Lower leg skin (tissue), 4 donors: ENCODE measurements around the gene STUB1. TPM values are rescaled to one million over a fixed set of nuclear protein-coding genes. Genes with fewer than 3 reads are reported as not detected.

Source experiments
- DNase-seq, 2 donors: peaks; one replicate each; pipeline ENCODE4 v3.0.0-alpha.2; 2019; ENCODE audit warnings: low spot score in 2 of 2
- H3K4me3 ChIP-seq: fragments of 200-600 bp; sonication (generic); 2 replicates; pipeline ENCODE4 v1.5.1; 2017; ENCODE audit warnings: mild to moderate bottlenecking, low read depth; ENCODE audit not compliant: poor library complexity, severe bottlenecking
- CTCF ChIP-seq, 3 donors: fragments of 450-650 bp; IDR thresholded peaks; one replicate each; pipeline ENCODE4 v1.5.1; 2016; ENCODE audit warnings: antibody characterized with exemption in 3 of 3, mild to moderate bottlenecking in 3 of 3, moderate library complexity in 2 of 3
- POLR2A ChIP-seq, 2 donors: fragments of 450-650 bp; IDR thresholded peaks; one replicate each; pipeline ENCODE4 v1.6.1; 2016 to 2017; ENCODE audit warnings: antibody characterized with exemption in 2 of 2, mild to moderate bottlenecking in 1 of 2, moderate library complexity in 1 of 2
- WGBS, 2 donors: methylation state at CpG; one replicate each; pipeline ENCODE4 v1.1.5; 2018; 5-methylcytosine and 5-hydroxymethylcytosine counted together
- intact Hi-C: fragments of 100-400 bp; cut with DNase I; formaldehyde crosslinking; loops from one replicate; pipeline ENCODE4 v1.15.0; 2023; ENCODE audit warnings: low total_unique reads
- total RNA-seq, 4 donors: library from RNA; depleted of rRNA; stranded (reverse); fragments of >200 nt; gene quantifications; one replicate each; pipeline ENCODE4 v1.1.0, GENCODE V29; 2016

STUB1 gene
- total RNA-seq, 4 donors from 2014 or later, result 195 to 272 (median 198) TPM

DNA sequence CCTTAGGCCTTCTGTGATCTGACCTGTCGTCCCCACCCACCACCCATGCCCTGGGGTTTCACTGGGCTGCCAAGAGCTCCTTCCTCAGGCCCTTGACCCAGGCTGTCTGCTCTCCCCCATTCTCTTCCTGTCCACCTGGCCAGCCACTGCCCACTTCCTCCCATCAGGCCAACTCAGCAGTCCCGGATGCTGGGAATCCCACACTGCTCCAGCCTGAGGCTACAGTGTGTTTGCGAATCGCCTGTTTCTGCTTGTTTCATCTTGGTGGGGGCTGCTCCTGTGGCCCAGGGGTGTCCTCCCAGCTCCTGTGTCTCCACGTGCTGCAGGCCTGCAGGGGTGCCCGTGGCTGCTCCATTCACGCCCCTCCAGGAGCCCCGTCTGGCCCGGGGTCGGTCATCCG is 33.9 kb downstream of the STUB1 start:
- no peak for DNase-seq
- H3K4me3 ChIP-seq, result no peak overlapping the region
- intact Hi-C loops, result loop anchor here (5.0 to 10.0 kb wide), 2 partner anchors 68 to 381 kb away; partner anchors contain the start of gene C1QTNF8
- 48 to 59% methylated on average over 9 to 11 of the region's 11 CpGs for WGBS, 2 donors
- no peak for TF ChIP-seq CTCF (IDR thresholded peaks at IDR 0.05)
- no peak for TF ChIP-seq POLR2A (IDR thresholded peaks at IDR 0.05)

DNA sequence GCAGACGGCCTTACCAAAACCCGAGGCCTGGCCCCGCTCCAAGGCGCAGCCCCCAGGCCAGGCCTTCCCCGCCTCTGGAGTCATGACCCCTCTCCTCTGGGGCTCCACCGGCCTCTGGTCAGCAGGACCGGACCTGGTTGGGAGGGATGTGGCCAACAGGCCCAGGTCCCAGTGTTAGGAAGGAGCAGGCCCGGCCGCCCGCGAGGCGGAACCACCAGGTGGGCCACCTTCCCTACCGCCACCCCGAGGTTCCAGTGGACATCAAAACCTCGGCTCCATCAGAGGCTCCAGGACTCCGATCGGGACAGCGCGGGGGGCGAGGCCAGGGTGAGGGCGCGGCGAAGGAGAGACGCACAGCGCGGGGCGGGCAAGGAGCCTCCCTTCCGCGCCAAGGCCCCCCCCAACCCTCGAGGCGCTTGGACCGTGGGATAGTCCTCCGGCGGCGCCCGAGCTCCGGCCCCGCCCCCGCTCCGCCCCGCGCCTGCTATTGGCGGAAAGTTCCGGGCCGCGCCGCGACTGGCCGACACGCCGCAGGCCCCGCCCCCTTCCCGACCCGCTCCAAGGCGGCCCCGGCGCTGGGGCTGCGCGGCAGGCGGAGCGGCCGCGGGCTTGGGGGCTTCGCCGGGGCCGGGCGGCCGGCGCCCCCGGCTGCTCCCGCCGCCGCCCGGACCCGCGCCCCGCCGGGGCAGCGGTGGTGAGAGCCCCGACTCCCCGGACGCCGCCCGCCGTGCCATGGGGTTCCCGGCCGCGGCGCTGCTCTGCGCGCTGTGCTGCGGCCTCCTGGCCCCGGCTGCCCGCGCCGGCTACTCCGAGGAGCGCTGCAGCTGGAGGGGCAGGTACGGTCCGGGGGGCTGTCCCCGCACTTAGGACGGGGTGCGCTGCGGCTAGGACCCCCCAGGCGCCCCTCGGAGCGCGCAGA is 34.6 kb downstream of the STUB1 start, which contains the start of gene METRN:
METRN (plus strand) TSS at position 561 of the 919 bp plus-strand sequence; CDS start at position 733, 172 bp downstream.
- 3 to 7% methylated on average over 18 to 49 of the region's 108 CpGs for WGBS, 2 donors
- intact Hi-C loops, result loop anchor here (5.0 to 10.0 kb wide), 2 partner anchors 67 to 380 kb away; partner anchors contain the start of gene C1QTNF8
- peak within 1 kb of the TSS; percentile 29 for H3K4me3 ChIP-seq
- peak; percentile 81 to 98 for DNase-seq
- TF ChIP-seq POLR2A (IDR thresholded peaks at IDR 0.05) (no peak), CTCF (IDR thresholded peaks at IDR 0.05) (no peak)

DNA sequence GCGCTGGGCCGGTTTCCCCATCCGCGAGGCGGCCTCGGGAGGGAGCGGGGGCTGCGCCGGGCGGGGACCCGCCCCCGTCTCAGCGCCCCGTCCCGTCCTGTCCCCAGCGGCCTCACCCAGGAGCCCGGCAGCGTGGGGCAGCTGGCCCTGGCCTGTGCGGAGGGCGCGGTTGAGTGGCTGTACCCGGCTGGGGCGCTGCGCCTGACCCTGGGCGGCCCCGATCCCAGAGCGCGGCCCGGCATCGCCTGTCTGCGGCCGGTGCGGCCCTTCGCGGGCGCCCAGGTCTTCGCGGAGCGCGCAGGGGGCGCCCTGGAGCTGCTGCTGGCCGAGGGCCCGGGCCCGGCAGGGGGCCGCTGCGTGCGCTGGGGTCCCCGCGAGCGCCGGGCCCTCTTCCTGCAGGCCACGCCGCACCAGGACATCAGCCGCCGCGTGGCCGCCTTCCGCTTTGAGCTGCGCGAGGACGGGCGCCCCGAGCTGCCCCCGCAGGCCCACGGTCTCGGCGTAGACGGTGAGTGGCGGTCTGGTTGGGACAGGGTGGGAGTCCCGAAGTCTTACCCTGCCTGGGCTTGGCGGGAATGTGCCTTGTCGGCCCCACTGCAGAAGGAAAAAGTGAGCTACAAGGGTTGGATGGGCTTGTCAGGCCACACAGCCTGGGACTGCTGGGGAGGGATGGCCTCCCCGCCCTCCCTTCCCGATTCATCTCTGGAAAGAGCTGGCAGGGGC is 35.4 kb downstream of the STUB1 start:
- peak overlapping the region; percentile 29 for H3K4me3 ChIP-seq
- 2 to 8% methylated on average over 2 to 39 of the region's 74 CpGs for WGBS, 2 donors
- no peak for DNase-seq
- TF ChIP-seq POLR2A (IDR thresholded peaks at IDR 0.05) (no peak), CTCF (IDR thresholded peaks at IDR 0.05) (no peak)
- intact Hi-C loops, result loop anchor here (10.0 kb wide), 1 partner anchor 379 kb away; the partner anchor contains the start of gene C1QTNF8

DNA sequence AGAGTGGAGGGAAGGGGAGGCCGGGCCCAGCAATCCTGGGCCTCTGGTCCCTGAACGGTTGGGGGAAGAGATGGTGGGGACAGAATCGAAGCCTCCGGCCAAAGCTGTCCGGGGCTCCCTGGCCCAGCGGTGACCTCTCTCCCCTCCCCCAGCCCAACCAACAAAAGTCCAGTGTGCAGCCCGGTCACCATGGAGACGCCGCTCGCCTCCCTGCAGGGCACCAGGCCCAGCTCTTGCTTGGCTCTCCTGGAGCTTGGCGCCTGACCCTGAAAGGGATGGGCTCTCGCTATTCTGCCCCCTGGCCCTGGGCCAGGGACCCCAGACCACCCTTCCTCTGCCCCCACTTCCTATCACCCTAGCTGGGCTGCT is 36.0 kb downstream of the STUB1 start:
- intact Hi-C loops, result loop anchor here (10.0 kb wide), 1 partner anchor 379 kb away; the partner anchor contains the start of gene C1QTNF8
- TF ChIP-seq CTCF (IDR thresholded peaks at IDR 0.05), result no peak
- no peak for TF ChIP-seq POLR2A (IDR thresholded peaks at IDR 0.05)
- whole genome bisulfite sequencing, 2 donors, result 14 to 27% methylated on average over 6 to 12 of the region's 12 CpGs
- no peak overlapping the region for H3K4me3 ChIP-seq
- DNase-seq, result no peak

- intact Hi-C loops, result loop anchor here (10.0 kb wide), 1 partner anchor 378 kb away; the partner anchor contains the start of gene C1QTNF8
- H3K4me3 ChIP-seq, result no peak overlapping the region
- DNase-seq, result no peak
- WGBS, 2 donors, result 77 to 83% methylated on average over 24 to 29 of the region's 29 CpGs
- no peak for TF ChIP-seq POLR2A (IDR thresholded peaks at IDR 0.05)
- TF ChIP-seq CTCF (IDR thresholded peaks at IDR 0.05), result no peak
Measured at GRCh38 chr16:716768-717325, 36.6 kb downstream of the STUB1 start.
